Common myeloid progenitor, CD34-positive (primary cell): ENCODE measurements around the gene RFFL.
"Not testable (repeated sequence)": the region's sequence is repeated elsewhere in the genome, so short reads cannot be mapped to it uniquely, and the experiment has no call there.

ENCODE experiments used
- CTCF ChIA-PET: fragments of 350-600 bp; sonication (Branson Sonifier 250); formaldehyde crosslinking; loops from one replicate; lab custom pipeline; 2021; ENCODE audit warnings: antibody characterized with exemption; lab: Charles Lee
- POLR2A ChIA-PET: fragments of 350-600 bp; sonication (Branson Sonifier 250); formaldehyde crosslinking; loops from one replicate; lab custom pipeline; 2021; ENCODE audit warnings: antibody characterized with exemption; lab: Charles Lee
- DNase-seq, 3 donors: peaks; one replicate each; pipeline versions ENCODE4 v3.0.0 to v3.0.0-alpha.2; 2013
- H3K27ac ChIP-seq, 2 experiments: 1 replicate in 1 of 2; 2 replicates in 1 of 2; pipeline ENCODE4 v1.7.0; 2013; ENCODE audit warnings: inconsistent platforms in 2 of 2, low read length in 2 of 2, mild to moderate bottlenecking in 2 of 2, low read depth in 1 of 2, moderate library complexity in 1 of 2; ENCODE audit not compliant: severe bottlenecking in 2 of 2, insufficient read depth in 1 of 2, poor library complexity in 1 of 2
- H3K27me3 ChIP-seq, 5 experiments: replicated peaks in 2 of 5; 1 replicate in 3 of 5; 2 replicates in 2 of 5; pipeline versions ENCODE4 v1.6.1 to v1.7.0; 2013; ENCODE audit warnings: low read length in 4 of 5, mild to moderate bottlenecking in 2 of 5, moderate library complexity in 2 of 5, inconsistent platforms in 1 of 5; ENCODE audit not compliant: insufficient read depth in 5 of 5, control insufficient read depth in 4 of 5
- H3K36me3 ChIP-seq, 4 experiments: 1 replicate in 2 of 4; 2 replicates in 2 of 4; pipeline versions ENCODE4 v1.6.1 to v1.7.0; 2013; ENCODE audit warnings: low read length in 3 of 4, control low read depth in 1 of 4, mild to moderate bottlenecking in 1 of 4; ENCODE audit not compliant: control insufficient read depth in 4 of 4, insufficient read depth in 4 of 4
- H3K4me1 ChIP-seq, 4 experiments: 1 replicate in 3 of 4; 2 replicates in 1 of 4; pipeline versions ENCODE4 v1.6.1 to v1.7.1; 2013; ENCODE audit warnings: low read length in 3 of 4, mild to moderate bottlenecking in 3 of 4, control low read depth in 1 of 4, inconsistent platforms in 1 of 4, moderate library complexity in 1 of 4; ENCODE audit not compliant: control insufficient read depth in 4 of 4, insufficient read depth in 4 of 4; ENCODE audit errors: control extremely low read depth in 1 of 4
- H3K4me3 ChIP-seq, 7 experiments: 1 replicate in 4 of 7; 2 replicates in 3 of 7; pipeline versions ENCODE4 v1.5.1 to v1.7.0; 2013; ENCODE audit warnings: mild to moderate bottlenecking in 7 of 7, low read length in 6 of 7, moderate library complexity in 6 of 7, inconsistent platforms in 2 of 7, low read depth in 2 of 7, control low read depth in 1 of 7; ENCODE audit not compliant: insufficient read depth in 4 of 7, control insufficient read depth in 1 of 7; ENCODE audit errors: extremely low read depth in 1 of 7
- H3K9me3 ChIP-seq, 5 experiments: 1 replicate in 4 of 5; 2 replicates in 1 of 5; pipeline versions ENCODE4 v1.6.1 to v1.7.1; 2013; ENCODE audit warnings: low read length in 4 of 5, mild to moderate bottlenecking in 2 of 5, inconsistent platforms in 1 of 5, low read depth in 1 of 5, moderate library complexity in 1 of 5; ENCODE audit not compliant: control insufficient read depth in 4 of 5, insufficient read depth in 2 of 5; ENCODE audit errors: control extremely low read depth in 1 of 5
- WGBS: methylation state at CpG from one replicate; pipeline ENCODE4 v1.1.5; 2013; ENCODE audit not compliant: insufficient coverage; 5-methylcytosine and 5-hydroxymethylcytosine counted together

Gene RFFL

GRCh38 chr17:35046245-35046644 lies 17.3 kb downstream of the RFFL start:
- no peaks in the 10 kb centered on the region for H3K9me3 ChIP-seq
- DNase-seq: no peak
- no peaks in the 10 kb centered on the region for H3K27me3 ChIP-seq
- peaks cover 0 to 4% (median 0%) of the 10 kb centered on the region in 4 experiments for H3K36me3 ChIP-seq
- H3K4me1 ChIP-seq: peaks cover 14 to 22% (median 15%) of the 10 kb centered on the region in 4 experiments
- H3K4me3 ChIP-seq: no peak overlapping the region
- 80% methylated on average over 2 of the region's 4 CpGs for WGBS
- no peak overlapping the region for H3K27ac ChIP-seq
- ChIA-PET POLR2A (no interaction called here), CTCF (interaction anchor here (0.8 to 1.1 kb wide), 2 partner anchors 9 to 44 kb away, joined by 3 read pairs; no protein-coding TSS in a partner anchor)

GRCh38 chr17:35045458-35045979 lies 18.0 kb downstream of the RFFL start:
- WGBS: 100% methylated on average over 11 of the region's 13 CpGs
- not testable (repeated sequence) for H3K4me3 ChIP-seq

GRCh38 chr17:35044181-35044580 lies 19.3 kb downstream of the RFFL start:
- Histone ChIP-seq H3K27me3 (no peaks in the 10 kb centered on the region), H3K9me3 (no peaks in the 10 kb centered on the region), H3K4me3 (no peak overlapping the region), H3K36me3 (peaks cover 0 to 3% (median 0%) of the 10 kb centered on the region in 4 experiments), H3K27ac (no peak overlapping the region), H3K4me1 (peaks cover 0 to 12% (median 0%) of the 10 kb centered on the region in 4 experiments)
- ChIA-PET CTCF (interaction anchor here (1.5 to 1.7 kb wide), 3 partner anchors 10 to 46 kb away, joined by 3 to 6 read pairs (median 3); partner anchors contain the start of gene RFFL), POLR2A (interaction anchor here (0.6 kb wide), 1 partner anchor 17 kb away, joined by 3 read pairs; no protein-coding TSS in a partner anchor)
- no peak for DNase-seq
- 98% methylated on average over 8 of the region's 8 CpGs for WGBS

More at GRCh38 chr17:35045458-35045979, 18.0 kb downstream of the RFFL start:
- H3K27ac ChIP-seq, POLR2A ChIA-PET, H3K9me3 ChIP-seq, DNase-seq, H3K27me3 ChIP-seq, CTCF ChIA-PET, H3K36me3 ChIP-seq: not testable (repeated sequence)
- peaks cover 6 to 15% (median 7%) of the 10 kb centered on the region in 4 experiments for H3K4me1 ChIP-seq

- no CpG with 5 or more reads among the region's 7 CpGs for WGBS
- Histone ChIP-seq H3K4me3 (no peak overlapping the region), H3K27ac (no peak overlapping the region), H3K36me3 (no peaks in the 10 kb centered on the region), H3K27me3 (no peaks in the 10 kb centered on the region), H3K4me1 (peaks cover 0 to 8% (median 0%) of the 10 kb centered on the region in 4 experiments), H3K9me3 (no peaks in the 10 kb centered on the region)
- ChIA-PET POLR2A (interaction anchor here (0.9 kb wide), 1 partner anchor 48 kb away, joined by 3 read pairs; no protein-coding TSS in a partner anchor), CTCF (interaction anchor here (0.7 to 1.5 kb wide), 5 partner anchors 9 to 78 kb away, joined by 3 to 5 read pairs (median 3); partner anchors contain the start of gene RAD51D)
- DNase-seq: no peak
These were observed 22.1 kb downstream of the RFFL start for GRCh38 chr17:35041390-35041789.

GRCh38 chr17:35038453-35038852 lies 25.1 kb downstream of the RFFL start:
- peaks cover 0 to 1% (median 0%) of the 10 kb centered on the region in 4 experiments for H3K4me1 ChIP-seq
- no peaks in the 10 kb centered on the region for H3K9me3 ChIP-seq
- POLR2A ChIA-PET: no interaction called here
- peaks cover 0 to 2% (median 0%) of the 10 kb centered on the region in 4 experiments for H3K36me3 ChIP-seq
- H3K4me3 ChIP-seq: no peak overlapping the region
- H3K27me3 ChIP-seq: no peaks in the 10 kb centered on the region
- WGBS: 100% methylated on average over 1 of the region's 3 CpGs
- H3K27ac ChIP-seq: no peak overlapping the region
- CTCF ChIA-PET: no interaction called here
- DNase-seq: no peak

GRCh38 chr17:35030780-35031179 lies 32.7 kb downstream of the RFFL start:
- H3K27ac ChIP-seq: no peak overlapping the region
- ChIA-PET CTCF (interaction anchor here (1.2 kb wide), 1 partner anchor 8 kb away, joined by 4 read pairs; no protein-coding TSS in a partner anchor), POLR2A (no interaction called here)
- H3K36me3 ChIP-seq: peaks cover 0 to 12% (median 7%) of the 10 kb centered on the region in 4 experiments
- DNase-seq: no peak
- no peak overlapping the region for H3K4me3 ChIP-seq
- WGBS: no CpG with 5 or more reads among the region's 1 CpG
- no peaks in the 10 kb centered on the region for H3K9me3 ChIP-seq
- H3K27me3 ChIP-seq: no peaks in the 10 kb centered on the region
- peaks cover 0 to 23% (median 5%) of the 10 kb centered on the region in 4 experiments for H3K4me1 ChIP-seq
